ENCODE results near the gene TBC1D2. TPM values are rescaled to one million over a fixed set of nuclear protein-coding genes. Genes with fewer than 3 reads are reported as not detected.

Gene TBC1D2
- total and polyA plus RNA-seq, 7 donors = 1.3 to 2.9 (median 2.1) TPM

GRCh38 chr9:98172604-98173003 is 82.8 kb downstream of the TBC1D2 start:
- intact Hi-C loops (cut with DNase I) = no loop called here
- no peak overlapping the region for H3K4me3 ChIP-seq
- DNase-seq = no peak

GRCh38 chr9:98171176-98171925 is 84.1 kb downstream of the TBC1D2 start:
- Histone ChIP-seq H3K4me1 (no peaks in the 10 kb centered on the region), H3K9me3 (no peaks in the 10 kb centered on the region), H3K36me3 (ENCODE audit: insufficient read depth in 1 of 2, low read depth in 1 of 2) (no peaks in the 10 kb centered on the region), H3K4me3 (no peak overlapping the region), H3K27me3 (ENCODE audit: insufficient read depth in 3 of 3, low read length in 2 of 3) (peaks cover 0 to 9% (median 4%) of the 10 kb centered on the region in 3 donors), H3K27ac (no peak overlapping the region)
- intact Hi-C loops (cut with DNase I) = no loop called here
- DNase-seq (no peak), ATAC-seq (no peak)
- 58 to 62% (median 61%) methylated on average over 16 of the region's 16 CpGs for WGBS, 3 donors
- no peak for TF ChIP-seq CTCF (IDR thresholded peaks at IDR 0.05)

More at GRCh38 chr9:98172604-98173003, 82.8 kb downstream of the TBC1D2 start:
- ATAC-seq = no peak
- H3K9me3 ChIP-seq = no peaks in the 10 kb centered on the region
- WGBS, 3 donors = 48 to 60% (median 50%) methylated on average over 3 of the region's 3 CpGs
- no peaks in the 10 kb centered on the region for H3K36me3 ChIP-seq (ENCODE audit: insufficient read depth in 1 of 2, low read depth in 1 of 2)
- no peak overlapping the region for H3K27ac ChIP-seq
- no peaks in the 10 kb centered on the region for H3K4me1 ChIP-seq
- H3K27me3 ChIP-seq (ENCODE audit: insufficient read depth in 3 of 3, low read length in 2 of 3) = peaks cover 0 to 9% (median 4%) of the 10 kb centered on the region in 3 donors
- no peak for TF ChIP-seq CTCF (IDR thresholded peaks at IDR 0.05)

- Histone ChIP-seq H3K4me3 (no peak overlapping the region), H3K4me1 (no peaks in the 10 kb centered on the region), H3K9me3 (no peaks in the 10 kb centered on the region), H3K27me3 (ENCODE audit: insufficient read depth in 3 of 3, low read length in 2 of 3) (peaks cover 0 to 5% (median 0%) of the 10 kb centered on the region in 3 donors), H3K27ac (no peak overlapping the region), H3K36me3 (ENCODE audit: insufficient read depth in 1 of 2, low read depth in 1 of 2) (no peaks in the 10 kb centered on the region)
- ATAC-seq (no peak), DNase-seq (no peak)
- WGBS, 3 donors = 34 to 46% (median 42%) methylated on average over 14 to 15 of the region's 15 CpGs
- no peak for TF ChIP-seq CTCF (IDR thresholded peaks at IDR 0.05)
- intact Hi-C loops (cut with DNase I) = no loop called here
Measured at GRCh38 chr9:98168941-98169488, 86.4 kb downstream of the TBC1D2 start.

GRCh38 chr9:98168153-98168780 is 87.2 kb downstream of the TBC1D2 start:
- Histone ChIP-seq H3K36me3 (ENCODE audit: insufficient read depth in 1 of 2, low read depth in 1 of 2) (no peaks in the 10 kb centered on the region), H3K4me1 (no peaks in the 10 kb centered on the region), H3K4me3 (no peak overlapping the region), H3K27ac (no peak overlapping the region), H3K9me3 (no peaks in the 10 kb centered on the region), H3K27me3 (ENCODE audit: insufficient read depth in 3 of 3, low read length in 2 of 3) (peaks cover 0 to 5% (median 0%) of the 10 kb centered on the region in 3 donors)
- DNase-seq (no peak), ATAC-seq (no peak)
- whole genome bisulfite sequencing, 3 donors = 76 to 82% (median 80%) methylated on average over 3 of the region's 3 CpGs
- no peak for TF ChIP-seq CTCF (IDR thresholded peaks at IDR 0.05)
- intact Hi-C loops (cut with DNase I) = no loop called here
